SH-SY5Y (cell line): ENCODE measurements around the gene CAV2.

Experiments used
- GATA2 ChIP-seq: IDR thresholded peaks from 2 replicates; pipeline ENCODE4 v1.6.1; 2011; ENCODE audit warnings: mild to moderate bottlenecking, low read depth, low read length
- GATA3 ChIP-seq: IDR thresholded peaks from 2 replicates; pipeline ENCODE4 v1.6.1; 2011; ENCODE audit warnings: low read depth, mild to moderate bottlenecking, low read length, moderate library complexity

DNA sequence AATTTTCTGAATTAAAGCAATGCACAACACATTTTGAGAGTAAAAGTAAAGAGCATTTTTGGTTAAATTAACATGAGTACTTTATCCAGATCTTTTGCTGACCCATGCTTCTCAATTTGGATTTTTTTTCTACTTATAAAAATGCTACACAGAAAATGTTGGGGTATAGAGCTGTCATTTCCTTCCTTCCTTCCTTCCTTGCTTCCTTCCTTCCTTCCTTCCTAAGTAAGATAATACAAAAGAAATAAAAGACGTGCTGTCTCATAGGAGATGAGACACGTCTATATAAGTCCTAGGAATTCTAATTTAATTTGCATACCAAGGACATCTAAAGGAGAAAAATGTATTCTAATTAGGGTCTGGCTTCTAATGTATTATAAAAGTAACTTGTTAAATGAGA lies 31.0 kb upstream of the CAV2 start:
- TF ChIP-seq GATA2 (no peak), GATA3 (no peak)
